ENCODE results near the gene LRP2. TPM values are rescaled to one million over a fixed set of nuclear protein-coding genes. Genes with fewer than 3 reads are reported as not detected.

LRP2 gene
- total RNA-seq, 1 donor from 2014 or later, result 0.11 TPM

DNA sequence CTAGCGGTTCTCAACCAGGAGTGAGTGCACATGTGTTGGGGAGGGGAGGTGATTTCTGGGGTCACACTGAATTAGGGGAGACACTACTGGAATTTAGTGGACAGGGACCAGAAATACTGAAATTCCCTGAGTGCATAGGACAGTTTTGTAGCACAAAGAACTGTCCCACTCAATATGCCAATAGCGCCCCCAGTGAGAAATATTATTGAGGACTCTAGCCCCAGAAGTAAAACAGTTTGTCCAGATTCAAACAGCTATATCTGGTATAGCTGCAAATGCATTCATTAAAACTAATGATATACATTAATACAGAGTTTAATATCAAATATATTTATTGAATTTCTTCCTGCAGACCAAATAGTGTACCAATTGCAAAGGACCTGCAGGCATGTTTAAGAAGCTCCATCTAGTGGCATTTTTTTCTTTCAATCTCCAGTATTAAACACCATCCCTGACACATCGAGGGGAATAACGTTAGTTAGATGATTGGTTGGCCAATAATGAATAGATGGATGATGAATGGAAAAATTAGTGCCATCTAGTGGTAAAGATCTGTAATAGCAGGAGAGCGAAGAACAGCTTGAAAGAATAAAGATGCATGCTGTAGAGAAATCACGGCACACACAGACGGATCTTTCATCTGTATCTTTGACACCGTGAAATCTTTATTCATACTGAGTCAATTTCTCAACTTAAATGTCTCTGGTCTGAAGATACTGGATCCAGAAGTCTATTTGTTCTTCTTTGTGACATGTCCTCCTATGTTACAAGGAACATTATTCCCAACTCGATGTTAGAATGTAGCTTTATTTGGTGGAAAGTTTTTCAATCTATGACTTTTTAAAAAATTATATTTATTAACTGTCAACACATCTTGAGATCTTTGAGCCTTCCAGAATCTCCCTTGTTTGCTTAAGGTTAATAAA lies 230.5 kb downstream of the LRP2 start:
- intact Hi-C loops (cut with micrococcal nuclease), result loop anchor here (1.0 kb wide), 2 partner anchors 23 to 171 kb away; no protein-coding TSS in a partner anchor

DNA sequence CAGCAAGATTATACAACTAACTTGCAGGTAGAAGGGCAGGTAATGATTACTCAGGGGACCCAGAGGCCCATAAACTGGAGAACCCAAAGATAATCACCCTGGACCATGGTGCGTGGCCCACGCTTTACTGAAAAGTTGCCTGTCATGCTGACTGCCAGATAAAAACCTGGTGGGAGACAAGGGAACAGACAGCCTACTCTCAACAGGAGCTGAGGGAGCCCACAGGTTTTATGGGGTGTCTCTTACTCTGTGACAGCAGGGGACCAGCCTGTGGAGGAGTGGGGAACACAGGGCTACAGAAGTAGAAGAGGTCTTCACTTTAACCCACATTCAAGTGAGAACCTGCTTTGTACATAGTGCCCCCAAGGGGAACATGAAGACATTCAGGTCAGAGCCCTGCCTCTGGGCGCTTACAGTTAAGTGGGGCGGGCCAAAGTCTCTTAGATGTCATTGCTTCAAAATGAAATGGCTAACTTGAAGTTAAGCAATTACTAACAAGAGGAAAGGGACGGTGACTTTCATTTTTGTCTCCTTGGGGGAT lies 232.6 kb downstream of the LRP2 start:
- intact Hi-C loops (cut with micrococcal nuclease), result no loop called here

DNA sequence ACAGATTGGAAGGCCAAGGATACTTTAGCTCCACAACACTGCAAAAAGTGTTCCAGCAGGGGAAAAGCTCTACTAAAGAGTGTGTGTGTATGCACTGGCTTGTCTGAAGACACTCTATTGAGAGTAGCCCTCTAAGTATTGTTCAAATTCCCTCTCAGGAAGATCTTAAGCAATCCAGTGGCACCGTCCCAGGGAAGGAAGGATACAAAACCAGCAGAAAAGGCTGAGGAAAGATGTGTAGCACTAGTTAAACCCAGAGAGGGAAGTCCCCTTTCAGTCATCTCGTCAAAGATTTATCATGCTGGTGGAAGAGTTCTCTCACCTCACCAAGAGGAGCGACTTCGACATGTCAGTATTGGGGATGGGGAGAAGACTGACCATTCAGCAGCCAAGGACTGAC lies 242.5 kb downstream of the LRP2 start:
- intact Hi-C loops (cut with micrococcal nuclease), result no loop called here

DNA sequence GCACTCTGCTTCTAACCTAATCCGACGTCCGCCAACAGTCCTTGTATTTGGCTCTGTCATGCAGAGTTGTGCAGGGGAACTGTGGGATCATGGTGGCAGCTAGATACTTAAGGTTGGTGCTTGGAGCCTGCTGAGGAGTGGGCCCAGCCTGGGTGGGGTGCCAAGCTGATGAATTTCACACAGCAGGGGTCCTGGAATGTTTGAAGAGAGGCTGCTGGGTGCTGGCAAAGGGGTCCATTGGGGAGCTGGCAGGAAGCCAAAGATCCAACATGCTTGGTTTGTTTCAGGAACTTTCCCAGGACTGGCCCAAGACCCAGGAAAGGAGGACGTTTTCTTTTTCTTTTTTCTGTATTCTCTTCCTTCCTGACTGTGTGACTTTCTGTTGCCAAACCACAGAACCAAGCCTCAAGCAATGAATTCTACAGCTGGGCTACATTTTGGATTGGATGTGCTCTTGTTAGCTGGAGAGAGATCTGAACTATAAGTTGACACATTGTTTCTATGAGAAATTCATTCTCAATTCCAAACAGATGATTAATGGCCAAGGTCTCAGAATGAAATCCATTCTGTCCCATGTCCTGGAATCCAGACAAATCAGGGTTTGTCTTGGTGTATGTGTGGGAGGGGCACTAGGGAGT lies 243.1 kb downstream of the LRP2 start:
- intact Hi-C loops (cut with micrococcal nuclease), result no loop called here

DNA sequence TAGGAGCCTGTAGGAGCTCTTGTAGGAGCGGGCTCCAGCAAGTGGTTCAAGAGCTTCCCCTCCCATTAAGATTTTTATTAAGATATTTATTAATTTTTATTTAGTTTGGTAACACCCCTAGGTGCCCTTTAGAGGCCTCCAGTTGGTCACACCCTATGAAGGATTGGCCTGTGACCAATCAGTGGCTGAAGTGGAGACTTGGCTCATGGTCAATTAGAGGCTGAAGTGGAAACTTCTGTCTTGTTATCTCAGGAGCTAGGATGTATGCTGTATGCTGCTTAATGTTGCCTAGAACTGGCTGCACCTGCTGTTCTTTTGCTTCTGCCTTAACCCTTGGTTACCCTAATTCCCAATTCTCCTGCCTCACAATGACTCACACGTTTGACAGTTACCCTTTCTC lies 244.3 kb downstream of the LRP2 start:
- intact Hi-C loops (cut with micrococcal nuclease), result no loop called here

DNA sequence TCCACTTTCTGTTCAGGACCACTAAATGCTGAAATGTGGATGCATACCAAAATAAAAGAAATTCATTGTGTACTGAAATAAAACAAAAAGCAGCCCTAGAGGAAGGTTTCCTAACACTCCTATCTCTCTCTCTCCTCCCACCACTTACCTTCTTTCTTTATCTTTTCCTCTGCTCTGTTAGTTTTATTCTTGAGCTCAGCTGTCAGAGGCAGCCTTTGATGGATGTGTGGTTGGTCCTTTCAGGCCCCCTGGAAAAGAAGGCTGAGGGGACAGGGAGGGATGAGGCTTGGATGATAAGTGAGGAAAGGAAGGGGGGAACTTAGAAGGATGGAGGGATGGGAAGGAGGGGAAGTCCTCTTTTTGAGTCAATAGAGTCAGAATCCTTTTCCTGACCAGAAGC lies 245.3 kb downstream of the LRP2 start:
- intact Hi-C loops (cut with micrococcal nuclease), result no loop called here

DNA sequence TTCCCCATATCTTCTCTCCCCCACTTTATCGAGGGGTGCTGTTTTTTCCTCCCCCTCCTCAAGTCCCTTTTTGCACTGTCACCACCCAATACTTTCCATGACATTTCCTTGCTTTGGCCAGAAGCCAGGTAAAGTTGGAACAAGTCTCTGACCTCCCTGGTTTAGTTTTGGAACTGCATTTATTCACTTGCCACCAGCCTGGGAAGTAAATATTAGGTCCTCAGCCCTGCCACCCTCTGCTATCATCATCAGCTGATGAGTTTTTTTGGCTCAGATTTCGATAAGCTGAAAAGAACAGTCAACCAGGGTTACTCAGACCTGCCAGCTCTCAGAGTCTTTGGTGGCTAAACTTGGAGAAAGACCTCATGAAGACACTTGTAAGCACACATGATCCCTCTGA lies 246.0 kb downstream of the LRP2 start:
- intact Hi-C loops (cut with micrococcal nuclease), result no loop called here

DNA sequence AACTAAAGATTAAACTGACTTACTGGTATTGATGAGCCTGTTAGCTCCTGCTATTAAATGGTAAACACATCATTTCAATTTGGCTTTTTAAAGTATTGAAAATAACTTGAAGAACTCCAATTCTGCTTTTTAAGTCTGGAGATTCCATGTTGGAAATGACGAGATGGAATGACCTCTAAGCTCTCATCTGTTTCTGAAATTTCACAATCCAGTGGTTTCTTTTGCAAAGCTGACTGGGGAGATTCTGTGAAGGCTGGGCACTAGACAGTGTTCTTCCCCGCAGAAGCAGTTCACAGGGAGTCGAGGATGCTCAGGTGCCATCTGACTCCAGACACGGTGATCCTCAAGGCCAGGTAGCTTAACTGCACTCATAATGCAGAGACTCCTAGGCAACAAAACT lies 248.3 kb downstream of the LRP2 start:
- intact Hi-C loops (cut with micrococcal nuclease), result no loop called here

DNA sequence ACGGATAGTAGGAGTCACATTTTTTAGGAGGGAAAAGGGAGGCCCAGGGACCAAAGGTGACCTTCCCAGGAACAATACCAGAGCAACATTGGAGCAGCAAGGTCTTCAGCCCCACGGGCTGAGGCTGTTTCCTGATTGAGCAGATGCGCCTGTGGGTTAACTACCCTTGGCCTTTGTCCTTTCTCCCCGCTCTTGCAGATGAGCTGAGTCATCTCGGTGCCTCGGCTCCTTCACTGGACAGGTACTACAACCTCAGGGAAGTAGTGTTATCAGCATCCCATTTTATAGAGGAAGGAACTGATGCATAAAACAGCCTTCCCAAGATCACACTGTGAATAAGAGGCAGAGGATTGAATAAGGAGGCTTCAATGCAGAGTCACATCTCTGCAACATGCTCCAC lies 249.5 kb downstream of the LRP2 start:
- intact Hi-C loops (cut with micrococcal nuclease), result no loop called here

DNA sequence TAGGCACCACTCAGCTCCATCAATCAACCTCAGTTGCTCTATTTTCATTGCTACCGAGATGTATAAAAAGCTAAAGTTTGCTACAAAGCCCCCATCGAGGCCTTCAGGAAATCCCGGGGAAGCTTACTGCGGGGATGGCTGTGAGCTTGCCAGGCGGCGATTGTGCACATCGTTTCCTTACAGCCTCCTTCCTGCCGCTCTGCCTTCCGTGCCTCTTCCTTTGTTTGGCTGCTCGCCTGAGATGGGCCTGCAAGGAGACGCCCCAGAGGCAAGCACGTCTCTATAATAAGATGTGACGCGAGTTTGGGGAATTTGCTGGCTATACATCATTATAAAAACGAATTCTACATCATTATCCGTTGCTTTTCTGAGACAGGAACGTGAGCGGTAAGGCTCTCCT lies 251.4 kb downstream of the LRP2 start:
- intact Hi-C loops (cut with micrococcal nuclease), result no loop called here

DNA sequence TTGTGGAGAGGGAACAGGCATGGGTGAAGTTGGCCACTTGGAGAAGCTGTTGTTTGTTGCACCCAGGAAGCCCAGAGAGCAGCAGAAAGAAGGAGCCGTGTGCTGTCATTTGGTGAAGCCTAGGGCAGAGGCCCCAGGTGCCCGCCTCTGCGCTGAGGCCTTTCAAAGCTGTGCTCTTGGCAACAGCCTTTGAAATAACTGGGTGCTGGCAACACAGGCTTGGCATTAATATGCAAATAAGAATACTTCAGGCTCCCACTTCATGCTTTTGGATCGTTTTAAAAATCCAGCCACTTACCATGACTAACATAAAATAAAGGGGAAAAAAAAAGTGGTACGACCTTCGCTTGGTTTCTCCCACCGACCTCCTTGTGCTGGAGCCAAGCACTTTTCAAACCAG lies 251.9 kb downstream of the LRP2 start:
- intact Hi-C loops (cut with micrococcal nuclease), result no loop called here

DNA sequence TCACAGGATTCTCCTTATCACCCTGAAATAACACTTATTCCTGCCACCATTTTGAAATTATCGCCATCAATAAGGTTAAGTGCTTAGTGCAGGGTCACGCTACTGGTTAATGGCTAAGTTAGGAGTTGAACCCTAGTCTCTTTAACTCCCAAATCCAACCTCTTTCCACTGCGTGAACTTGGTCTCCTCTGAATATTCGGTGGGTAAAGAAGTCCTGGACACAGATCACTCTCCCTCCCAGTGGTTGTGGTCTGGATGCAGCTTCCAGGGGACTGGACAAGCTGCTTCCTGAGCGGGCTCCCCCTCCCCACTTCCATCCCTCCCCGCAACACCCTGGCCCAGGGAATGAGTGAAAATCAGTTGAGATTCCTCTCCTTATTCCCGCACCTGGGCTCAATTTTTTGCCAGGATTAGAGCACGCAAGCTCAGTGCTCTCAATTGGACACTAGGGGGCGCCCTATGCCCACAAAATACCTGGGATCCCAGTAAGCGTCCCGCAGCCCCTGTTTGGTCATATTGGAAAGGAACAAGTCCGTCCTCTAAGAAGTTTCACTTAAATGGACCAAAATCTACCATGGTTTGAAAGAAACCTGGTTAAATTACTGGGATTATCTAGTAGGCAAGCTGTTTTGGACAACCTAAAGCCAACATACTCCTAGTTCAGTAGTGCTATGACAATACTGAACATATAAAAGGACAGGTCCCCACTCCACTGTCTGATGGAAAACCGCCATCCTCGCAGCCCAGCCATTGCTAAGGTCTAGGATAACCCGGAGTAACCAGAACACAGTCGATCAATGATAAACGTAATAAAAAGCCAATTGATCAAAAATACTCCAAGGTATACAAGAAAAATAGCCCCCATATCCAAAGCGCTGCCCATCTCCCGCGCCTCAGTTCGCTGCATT lies 252.6 kb downstream of the LRP2 start:
- intact Hi-C loops (cut with micrococcal nuclease), result loop anchor here (1.0 to 10.0 kb wide), 7 partner anchors 23 to 355 kb away; partner anchors contain the start of gene LRP2

DNA sequence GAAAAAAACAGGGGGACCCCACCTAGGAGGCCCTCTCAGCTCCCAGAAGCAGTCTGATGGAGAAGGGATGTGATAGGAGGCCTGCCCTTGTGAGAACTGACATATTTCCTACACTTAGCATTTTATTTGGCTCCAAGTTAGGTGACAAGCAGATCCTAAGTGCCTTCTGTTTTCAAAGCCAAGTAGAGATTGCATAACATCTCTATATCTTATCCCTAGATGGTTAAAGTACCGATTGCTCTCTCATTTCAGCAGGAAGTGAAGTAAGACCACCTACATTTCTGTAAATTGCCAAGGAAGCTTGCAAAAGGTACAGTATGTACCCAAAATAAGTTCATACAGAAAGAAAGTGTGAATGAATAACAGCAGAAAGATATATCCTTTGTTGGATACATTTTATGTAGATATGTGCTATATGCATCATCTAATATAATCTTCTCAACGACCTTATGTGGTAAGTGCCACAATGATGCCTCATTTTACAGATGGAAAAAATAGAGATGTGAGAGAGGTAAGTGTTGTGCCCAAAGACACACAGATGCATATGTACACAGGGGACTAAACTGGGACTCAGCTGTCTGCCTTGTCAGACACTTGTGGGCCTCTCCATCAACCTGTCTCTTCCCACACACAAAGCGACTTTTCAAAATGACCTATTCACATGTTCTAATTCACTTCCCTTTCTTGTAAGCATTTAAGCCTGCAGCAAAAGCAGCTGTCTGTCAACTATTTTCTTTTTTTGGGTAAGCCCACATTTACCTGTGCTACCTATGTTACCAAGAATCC lies 254.0 kb downstream of the LRP2 start:
- intact Hi-C loops (cut with micrococcal nuclease), result loop anchor here (1.0 to 10.0 kb wide), 6 partner anchors 36 to 357 kb away; partner anchors contain the start of gene LRP2

DNA sequence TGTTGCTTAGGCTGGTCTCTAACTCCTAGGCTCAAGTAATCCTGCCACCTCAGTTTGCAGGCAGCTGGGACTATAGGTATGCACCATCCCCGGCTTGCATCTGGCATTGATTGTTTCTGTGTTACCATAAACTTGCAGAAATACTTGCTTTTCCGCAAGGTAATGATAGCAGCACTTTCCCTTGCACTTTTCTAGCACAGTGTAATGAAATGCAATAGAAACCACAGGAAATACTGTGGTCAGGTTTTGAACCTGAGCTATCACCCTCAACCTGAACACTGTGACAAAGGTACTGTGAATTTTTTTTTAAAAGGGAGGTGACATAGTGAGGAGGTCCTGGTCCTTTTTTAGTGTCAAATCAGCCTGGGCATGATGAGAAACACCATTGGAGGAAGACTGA lies 254.7 kb downstream of the LRP2 start:
- intact Hi-C loops (cut with micrococcal nuclease), result loop anchor here (1.0 to 10.0 kb wide), 6 partner anchors 35 to 357 kb away; partner anchors contain the start of gene LRP2

DNA sequence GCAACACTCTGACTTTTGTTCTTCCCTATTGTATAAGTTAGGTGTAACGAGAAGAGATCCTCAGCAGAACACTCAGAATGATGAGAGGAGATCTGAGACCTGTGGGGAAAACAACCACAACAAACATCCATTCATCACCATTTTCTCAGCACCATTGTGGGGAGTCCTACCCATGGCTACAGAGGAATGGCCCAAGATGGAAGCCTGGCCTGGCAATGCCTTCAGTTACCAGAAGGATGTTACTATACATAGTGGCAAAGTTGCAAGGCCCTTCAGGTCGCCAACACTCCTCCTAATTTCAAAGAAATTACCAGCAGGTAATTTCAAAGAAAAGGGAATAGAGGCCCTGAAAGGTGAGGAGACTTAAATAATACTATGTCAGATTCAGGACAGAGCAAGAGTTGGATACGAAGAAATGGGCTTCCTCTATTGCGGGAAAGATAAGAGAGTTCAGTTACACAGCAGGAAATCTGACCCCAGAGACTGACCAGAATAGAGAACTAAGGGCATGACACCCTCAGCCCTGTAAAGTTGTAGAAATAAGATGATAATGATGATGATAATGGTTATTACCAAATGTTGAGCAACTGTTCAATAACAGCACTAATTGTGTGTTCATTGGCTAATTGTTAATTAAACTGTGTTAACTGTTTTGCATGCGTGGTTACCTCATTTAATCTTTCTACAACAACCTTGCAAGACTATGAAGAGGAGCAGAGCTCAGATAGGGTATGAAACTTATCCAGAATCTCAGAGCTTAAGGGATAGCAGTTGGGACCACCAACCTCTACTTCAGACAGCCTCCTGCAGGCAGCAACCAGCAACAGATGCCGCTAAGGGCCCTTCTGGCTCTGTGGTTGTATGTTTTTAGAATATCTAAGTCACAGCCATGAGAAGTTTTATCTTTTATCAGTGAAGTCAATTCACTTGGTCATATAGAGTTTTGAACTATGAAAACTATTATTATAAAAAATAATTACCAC lies 255.5 kb downstream of the LRP2 start:
- intact Hi-C loops (cut with micrococcal nuclease), result loop anchor here (5.0 to 10.0 kb wide), 5 partner anchors 35 to 358 kb away; partner anchors contain the start of gene LRP2

DNA sequence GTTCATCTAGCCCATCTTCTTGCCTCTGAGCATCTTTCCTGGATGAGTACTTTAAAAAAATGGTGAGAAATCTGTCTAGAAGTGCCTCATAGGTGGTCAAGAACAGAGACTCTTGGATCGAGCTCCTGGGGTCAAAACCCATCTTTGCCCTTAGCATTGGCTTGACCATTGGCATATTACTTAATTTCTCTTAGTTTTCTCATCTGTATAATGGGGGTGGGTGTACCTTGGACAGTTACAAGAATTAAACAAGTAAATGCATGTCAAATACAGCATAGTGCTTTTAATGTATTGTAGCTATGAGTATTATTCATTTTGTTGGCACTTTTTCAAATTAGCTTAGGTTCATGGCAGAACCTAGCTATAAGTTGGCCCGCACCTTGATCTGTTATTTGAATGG lies 256.2 kb downstream of the LRP2 start:
- intact Hi-C loops (cut with micrococcal nuclease), result loop anchor here (5.0 to 10.0 kb wide), 5 partner anchors 34 to 359 kb away; partner anchors contain the start of gene LRP2

DNA sequence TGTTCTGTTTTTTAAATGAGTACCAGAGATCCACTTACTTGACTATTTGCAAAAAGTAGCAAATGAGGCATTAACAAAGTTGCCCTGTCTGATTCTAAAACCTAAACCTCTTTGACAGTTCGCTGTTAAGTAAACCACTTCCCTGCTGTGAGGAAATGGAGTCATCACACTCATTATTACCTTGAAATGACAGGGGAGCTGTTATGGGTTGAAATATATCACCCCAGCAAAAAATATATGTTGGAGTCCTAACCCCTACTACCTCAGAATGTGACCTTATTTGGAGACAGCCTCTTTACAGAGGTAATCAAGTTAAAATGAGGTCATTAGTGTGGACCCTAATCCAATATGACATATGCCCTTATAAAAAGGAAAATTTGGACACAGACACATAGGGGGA lies 256.9 kb downstream of the LRP2 start:
- intact Hi-C loops (cut with micrococcal nuclease), result loop anchor here (5.0 to 10.0 kb wide), 5 partner anchors 33 to 359 kb away; partner anchors contain the start of gene LRP2

DNA sequence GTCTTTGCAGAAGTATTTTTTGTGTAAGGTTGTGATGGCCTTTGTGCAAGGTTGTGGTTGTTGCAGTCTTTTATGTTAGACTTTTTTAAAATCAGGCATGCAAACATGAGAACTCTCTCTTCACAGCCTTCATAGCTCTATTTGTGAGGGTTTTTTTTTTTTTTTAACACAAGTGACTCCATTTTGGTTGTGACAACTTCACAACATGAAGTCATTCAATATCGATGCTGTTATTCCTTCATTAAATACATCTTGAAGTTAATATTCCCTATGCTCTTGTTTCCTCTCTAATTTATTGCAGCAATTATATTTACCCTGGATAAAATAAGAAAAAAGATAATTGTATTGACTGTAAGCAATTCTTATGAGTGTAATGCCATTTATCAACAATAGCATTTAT lies 257.5 kb downstream of the LRP2 start:
- intact Hi-C loops (cut with micrococcal nuclease), result loop anchor here (5.0 to 10.0 kb wide), 5 partner anchors 33 to 360 kb away; partner anchors contain the start of gene LRP2

DNA sequence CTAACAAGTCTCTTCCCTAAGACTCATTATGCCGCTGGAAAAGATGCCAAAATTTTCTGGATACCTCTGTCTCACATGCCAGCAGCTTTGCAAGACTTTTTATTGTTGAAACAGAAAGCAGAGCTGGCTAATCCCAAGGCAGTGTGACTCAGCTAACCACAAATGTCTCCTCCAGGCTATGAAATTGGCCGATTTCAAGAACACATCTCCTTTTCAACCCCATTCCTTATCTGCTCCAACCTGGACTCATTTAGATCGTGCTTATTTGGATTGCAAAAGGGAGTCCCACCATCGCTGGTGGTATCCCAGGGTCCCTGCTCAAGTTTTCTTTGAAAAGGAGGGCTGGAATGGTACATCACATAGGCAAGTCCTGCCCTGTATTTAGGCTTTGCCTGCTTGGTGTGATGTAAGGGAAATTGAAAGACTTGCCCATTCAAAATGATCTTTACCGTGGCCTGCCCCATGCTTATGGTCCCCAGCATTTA lies 266.7 kb downstream of the LRP2 start:
- intact Hi-C loops (cut with micrococcal nuclease), result no loop called here

Measured in T-helper 2 cell treated with Interferon-gamma antibody and Interleukin-4, amounts not matched to agents 100 ng/mL and 5 ng/mL, for 36 hours (primary cell).